ENCODE data around the gene COL9A2. TPM values are rescaled to one million over a fixed set of nuclear protein-coding genes. Genes with fewer than 3 reads are reported as not detected.

The COL9A2 gene
- total RNA-seq, 2 experiments from 2014 or later, result 2.4 to 3.0 TPM

DNA sequence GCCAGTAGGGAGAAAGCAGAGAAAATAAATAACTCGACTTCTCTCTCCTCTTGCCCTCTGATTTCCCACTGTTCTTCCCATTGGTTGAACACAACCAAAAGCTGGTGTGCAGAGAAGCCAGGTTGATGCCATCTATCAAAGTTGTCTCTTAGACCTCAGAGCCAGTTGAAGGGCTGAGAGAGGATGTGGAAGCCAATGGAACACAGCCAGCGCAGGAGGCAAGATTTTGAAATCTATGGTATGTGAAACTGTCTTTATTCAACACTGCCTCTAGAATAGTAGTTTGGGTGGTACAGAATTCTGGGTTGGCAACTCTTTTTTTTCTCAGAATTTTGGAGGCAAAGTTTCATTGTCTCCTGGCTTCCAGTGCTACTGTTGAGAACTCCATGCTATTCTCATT, 45.1 kb upstream of the COL9A2 start:
- Mint-ChIP-seq H3K4me3 (no peak overlapping the region), H3K27me3 (no peaks in the 10 kb centered on the region), H3K4me1 (ENCODE audit: low read depth) (no peaks in the 10 kb centered on the region), H3K9me3 (no peaks in the 10 kb centered on the region), H3K36me3 (ENCODE audit: low read depth) (no peaks in the 10 kb centered on the region), H3K27ac (no peak overlapping the region)
- Histone ChIP-seq H3K36me3 (ENCODE audit: insufficient read depth, low read length) (no peaks in the 10 kb centered on the region), H3K4me3 (ENCODE audit: low read length) (no peak overlapping the region), H3K27ac (ENCODE audit: low read depth in 1 of 2, low read length in 2 of 2) (no peak overlapping the region), H3K9me3 (ENCODE audit: control insufficient read depth in 1 of 2, insufficient read depth in 1 of 2, low read length in 2 of 2) (peaks cover 4% of the 10 kb centered on the region in 2 experiments), H3K27me3 (ENCODE audit: control insufficient read depth in 1 of 2, insufficient read depth in 2 of 2, low read length in 2 of 2) (no peaks in the 10 kb centered on the region), H3K4me1 (ENCODE audit: insufficient read depth, low read length) (peaks cover 3% of the 10 kb centered on the region)
- ATAC-seq (ENCODE audit: poor library complexity), result no peak
- TF ChIP-seq, protein P1, sequence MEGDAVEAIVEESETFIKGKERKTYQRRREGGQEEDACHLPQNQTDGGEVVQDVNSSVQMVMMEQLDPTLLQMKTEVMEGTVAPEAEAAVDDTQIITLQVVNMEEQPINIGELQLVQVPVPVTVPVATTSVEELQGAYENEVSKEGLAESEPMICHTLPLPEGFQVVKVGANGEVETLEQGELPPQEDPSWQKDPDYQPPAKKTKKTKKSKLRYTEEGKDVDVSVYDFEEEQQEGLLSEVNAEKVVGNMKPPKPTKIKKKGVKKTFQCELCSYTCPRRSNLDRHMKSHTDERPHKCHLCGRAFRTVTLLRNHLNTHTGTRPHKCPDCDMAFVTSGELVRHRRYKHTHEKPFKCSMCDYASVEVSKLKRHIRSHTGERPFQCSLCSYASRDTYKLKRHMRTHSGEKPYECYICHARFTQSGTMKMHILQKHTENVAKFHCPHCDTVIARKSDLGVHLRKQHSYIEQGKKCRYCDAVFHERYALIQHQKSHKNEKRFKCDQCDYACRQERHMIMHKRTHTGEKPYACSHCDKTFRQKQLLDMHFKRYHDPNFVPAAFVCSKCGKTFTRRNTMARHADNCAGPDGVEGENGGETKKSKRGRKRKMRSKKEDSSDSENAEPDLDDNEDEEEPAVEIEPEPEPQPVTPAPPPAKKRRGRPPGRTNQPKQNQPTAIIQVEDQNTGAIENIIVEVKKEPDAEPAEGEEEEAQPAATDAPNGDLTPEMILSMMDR (IDR thresholded peaks at IDR 0.05), result no peak
- no peak for DNase-seq
- CTCF ChIA-PET, result no interaction called here
- POLR2A ChIA-PET, result no interaction called here
- intact Hi-C loops (cut with DNase I, micrococcal nuclease), result no loop called here

DNA sequence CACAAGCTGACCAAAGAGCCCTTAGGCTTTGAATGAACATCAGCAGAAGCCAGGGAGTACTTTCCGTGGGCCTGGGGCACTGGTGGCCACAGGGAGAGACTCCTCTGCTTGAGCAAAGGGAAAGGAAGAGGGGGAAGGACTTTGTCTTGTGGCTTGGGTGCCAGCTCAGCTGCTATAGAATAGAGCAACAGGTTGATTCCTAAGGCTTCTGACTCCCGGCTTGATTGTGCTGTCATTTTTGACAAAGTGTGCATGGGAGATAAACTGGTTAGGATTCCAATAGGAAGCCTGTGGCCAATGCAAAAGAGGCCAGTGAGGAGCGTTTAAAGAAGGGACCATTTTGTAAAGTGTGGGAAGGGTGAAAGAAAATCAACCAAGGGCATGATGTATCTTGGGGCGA, 44.6 kb upstream of the COL9A2 start:
- H3K9me3 Mint-ChIP-seq, result no peaks in the 10 kb centered on the region

DNA sequence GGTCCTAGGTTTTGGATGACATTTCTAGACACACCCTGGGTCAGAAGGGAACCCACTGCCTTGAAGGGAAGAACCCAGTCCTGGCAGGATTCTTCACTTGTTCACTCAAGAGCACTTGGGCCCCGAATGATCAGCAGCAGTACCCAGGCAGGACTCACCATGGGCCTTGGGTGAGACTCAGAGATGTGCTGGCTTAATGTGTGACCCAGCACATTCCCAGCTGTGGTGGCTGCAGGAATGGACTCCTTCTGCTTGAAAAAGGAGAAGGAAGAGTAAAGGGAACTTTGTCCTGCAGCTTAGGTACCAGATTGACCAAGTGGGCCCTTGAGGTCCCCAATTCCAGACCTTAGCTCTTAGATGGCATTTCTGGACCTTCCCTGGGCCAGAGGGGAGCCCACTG, 44.1 kb upstream of the COL9A2 start:
- ChIA-PET CTCF (no interaction called here), POLR2A (interaction anchor here (1.0 kb wide), 1 partner anchor 26 kb away, joined by 3 read pairs; no protein-coding TSS in a partner anchor)
- TF ChIP-seq, protein P1 (IDR thresholded peaks at IDR 0.05), result no peak
- Histone ChIP-seq H3K9me3 (ENCODE audit: control insufficient read depth in 1 of 2, insufficient read depth in 1 of 2, low read length in 2 of 2) (peaks cover 4% of the 10 kb centered on the region in 2 experiments), H3K4me1 (ENCODE audit: insufficient read depth, low read length) (peaks cover 3% of the 10 kb centered on the region), H3K36me3 (ENCODE audit: insufficient read depth, low read length) (no peaks in the 10 kb centered on the region), H3K27ac (ENCODE audit: low read depth in 1 of 2, low read length in 2 of 2) (no peak overlapping the region), H3K4me3 (ENCODE audit: low read length) (no peak overlapping the region), H3K27me3 (ENCODE audit: control insufficient read depth in 1 of 2, insufficient read depth in 2 of 2, low read length in 2 of 2) (no peaks in the 10 kb centered on the region)
- Mint-ChIP-seq H3K4me1 (ENCODE audit: low read depth) (no peaks in the 10 kb centered on the region), H3K4me3 (no peak overlapping the region), H3K27ac (no peak overlapping the region), H3K36me3 (ENCODE audit: low read depth) (no peaks in the 10 kb centered on the region), H3K27me3 (no peaks in the 10 kb centered on the region), H3K9me3 (no peaks in the 10 kb centered on the region)
- ATAC-seq (ENCODE audit: poor library complexity), result no peak
- no peak for DNase-seq
- intact Hi-C loops (cut with DNase I, micrococcal nuclease), result no loop called here

More for the DNA sequence above, 44.6 kb upstream of the COL9A2 start:
- no peaks in the 10 kb centered on the region for H3K27me3 Mint-ChIP-seq
- no peak for DNase-seq
- Histone ChIP-seq H3K4me1 (ENCODE audit: insufficient read depth, low read length) (peaks cover 3% of the 10 kb centered on the region), H3K4me3 (ENCODE audit: low read length) (no peak overlapping the region), H3K36me3 (ENCODE audit: insufficient read depth, low read length) (no peaks in the 10 kb centered on the region), H3K9me3 (ENCODE audit: control insufficient read depth in 1 of 2, insufficient read depth in 1 of 2, low read length in 2 of 2) (peaks cover 4% of the 10 kb centered on the region in 2 experiments), H3K27me3 (ENCODE audit: control insufficient read depth in 1 of 2, insufficient read depth in 2 of 2, low read length in 2 of 2) (no peaks in the 10 kb centered on the region), H3K27ac (ENCODE audit: low read depth in 1 of 2, low read length in 2 of 2) (no peak overlapping the region)
- no peak for ATAC-seq (ENCODE audit: poor library complexity)
- H3K27ac Mint-ChIP-seq, result no peak overlapping the region
- ChIA-PET CTCF (no interaction called here), POLR2A (no interaction called here)
- H3K4me1 Mint-ChIP-seq (ENCODE audit: low read depth), result no peaks in the 10 kb centered on the region
- TF ChIP-seq, protein P1 (IDR thresholded peaks at IDR 0.05), result no peak
- H3K36me3 Mint-ChIP-seq (ENCODE audit: low read depth), result no peaks in the 10 kb centered on the region
- intact Hi-C loops (cut with DNase I, micrococcal nuclease), result no loop called here
- H3K4me3 Mint-ChIP-seq, result no peak overlapping the region

Data from CD4-positive, alpha-beta T cell (primary cell).